GM23338 (cell line): ENCODE data around the gene CUEDC1. TPM values are rescaled to one million over a fixed set of nuclear protein-coding genes. Genes with fewer than 3 reads are reported as not detected.

Experiments used
- ATAC-seq: fragments of 200-7000 bp; cut with Tn5 transposase; 3 replicates; pipeline ENCODE4 v1.9.1; 2020
- DNase-seq: peaks from one replicate; pipeline ENCODE4 v3.0.0-alpha.2; 2015; ENCODE audit warnings: low spot score
- H2AFZ ChIP-seq: fragments of 200-600 bp; sonication (generic); 2 replicates; pipeline ENCODE4 v1.8.0; 2016; ENCODE audit warnings: antibody characterized with exemption, mild to moderate bottlenecking, moderate library complexity
- H3F3A ChIP-seq: fragments of 200-600 bp; sonication (generic); replicated peaks from 2 replicates; pipeline ENCODE4 v1.8.0; 2017; ENCODE audit warnings: antibody characterized with exemption, mixed run types, low read depth
- H3K27ac ChIP-seq: fragments of 200-600 bp; sonication (generic); 2 replicates; pipeline ENCODE4 v1.6.1; 2016; ENCODE audit warnings: low read depth
- H3K27me3 ChIP-seq: fragments of 200-600 bp; sonication (generic); 2 replicates; pipeline ENCODE4 v1.8.0; 2016; ENCODE audit warnings: mild to moderate bottlenecking, mixed run types, moderate library complexity; ENCODE audit not compliant: insufficient read depth
- H3K36me3 ChIP-seq: fragments of 200-600 bp; sonication (generic); 2 replicates; pipeline ENCODE4 v1.8.0; 2016; ENCODE audit warnings: mild to moderate bottlenecking; ENCODE audit not compliant: insufficient read depth
- H3K4me1 ChIP-seq: fragments of 200-600 bp; sonication (generic); 2 replicates; pipeline ENCODE4 v1.8.0; 2016; ENCODE audit warnings: mild to moderate bottlenecking, moderate library complexity; ENCODE audit not compliant: insufficient read depth
- H3K4me2 ChIP-seq: fragments of 200-600 bp; sonication (generic); 2 replicates; pipeline ENCODE4 v1.7.1; 2017; ENCODE audit warnings: mixed run types
- H3K4me3 ChIP-seq: fragments of 200-600 bp; sonication (generic); 2 replicates; pipeline ENCODE4 v1.6.1; 2016; ENCODE audit warnings: mixed run types
- H3K79me2 ChIP-seq: fragments of 200-600 bp; sonication (generic); replicated peaks from 2 replicates; pipeline ENCODE4 v1.8.0; 2017; ENCODE audit warnings: mild to moderate bottlenecking; ENCODE audit not compliant: insufficient read depth
- H3K9me2 ChIP-seq: fragments of 200-600 bp; sonication (generic); 2 replicates; pipeline ENCODE4 v1.8.0; 2017; ENCODE audit not compliant: insufficient read depth
- H4K20me1 ChIP-seq: fragments of 200-600 bp; sonication (generic); replicated peaks from 2 replicates; pipeline ENCODE4 v1.8.0; 2017; ENCODE audit warnings: mild to moderate bottlenecking; ENCODE audit not compliant: insufficient read depth
- H3K27ac Mint-ChIP-seq: 2 replicates; pipeline ENCODE4 v1.8.0; 2020; ENCODE audit warnings: inconsistent platforms, mild to moderate bottlenecking, moderate library complexity, mixed read lengths
- H3K27me3 Mint-ChIP-seq: 3 replicates; pipeline ENCODE4 v1.8.0; 2022; ENCODE audit warnings: low read depth, mild to moderate bottlenecking, moderate library complexity, mixed read lengths, inconsistent platforms; ENCODE audit not compliant: insufficient read depth, poor library complexity
- H3K36me3 Mint-ChIP-seq: 3 replicates; pipeline ENCODE4 v1.8.0; 2021; ENCODE audit warnings: low read depth, mild to moderate bottlenecking, inconsistent platforms, moderate library complexity, mixed read lengths
- H3K4me1 Mint-ChIP-seq: 3 replicates; pipeline ENCODE4 v1.8.0; 2020; ENCODE audit warnings: mild to moderate bottlenecking, inconsistent platforms, mixed read lengths
- H3K4me3 Mint-ChIP-seq: 3 replicates; pipeline ENCODE4 v1.8.0; 2021; ENCODE audit warnings: moderate library complexity, mild to moderate bottlenecking, inconsistent platforms, mixed read lengths
- H3K9me3 Mint-ChIP-seq: 3 replicates; pipeline ENCODE4 v1.8.0; 2020; ENCODE audit warnings: moderate library complexity, mild to moderate bottlenecking, inconsistent platforms, mixed read lengths
- JUNB ChIP-seq: IDR thresholded peaks from one replicate; pipeline ENCODE4 v1.6.1; 2016; ENCODE audit warnings: antibody characterized with exemption; ENCODE audit not compliant: unreplicated experiment
- ZNF331 ChIP-seq: fragments of 250-450 bp; sonication (Bioruptor Pico); IDR thresholded peaks from 2 replicates; pipeline ENCODE4 v1.5.0; 2020; ENCODE audit warnings: low read depth, mild to moderate bottlenecking, moderate library complexity
- polyA plus RNA-seq: library from polyadenylated mRNA; unstranded; fragments of >200 nt; fragmentation: Nextera tagmentation; extraction: Ambion mirVana; gene quantifications from 2 replicates; pipeline ENCODE4 v1.2.1, GENCODE V29; 2016
- total RNA-seq: library from RNA; depleted of rRNA; stranded (reverse); fragments of >200 nt; shearing (Covaris generic); gene quantifications from 2 replicates; pipeline ENCODE4 v1.2.3, GENCODE V29; 2014
- TF ChIP-seq, protein P1 (sequence below): IDR thresholded peaks from one replicate; pipeline ENCODE4 v1.6.1; 2018; ENCODE audit warnings: antibody characterized with exemption; ENCODE audit not compliant: unreplicated experiment
- TF ChIP-seq, protein P2 (sequence below): fragments of 250-450 bp; sonication (Bioruptor Pico); IDR thresholded peaks from 2 replicates; pipeline ENCODE4 v1.5.0; 2020; ENCODE audit warnings: mild to moderate bottlenecking, moderate library complexity
- TF ChIP-seq, protein P3 (sequence below), 2 experiments: fragments of 200-600 bp in 1 of 2; sonication (generic) in 1 of 2; conservative IDR thresholded peaks; 2 replicates each; pipeline versions ENCODE4 v1.5.1 to v1.6.1; 2016 to 2017; ENCODE audit warnings: antibody characterized with exemption in 2 of 2, low read depth in 2 of 2, mild to moderate bottlenecking in 2 of 2, moderate library complexity in 1 of 2

CUEDC1 gene
- total and polyA plus RNA-seq, 2 experiments from 2014 or later, result 3.0 to 7.7 TPM

DNA sequence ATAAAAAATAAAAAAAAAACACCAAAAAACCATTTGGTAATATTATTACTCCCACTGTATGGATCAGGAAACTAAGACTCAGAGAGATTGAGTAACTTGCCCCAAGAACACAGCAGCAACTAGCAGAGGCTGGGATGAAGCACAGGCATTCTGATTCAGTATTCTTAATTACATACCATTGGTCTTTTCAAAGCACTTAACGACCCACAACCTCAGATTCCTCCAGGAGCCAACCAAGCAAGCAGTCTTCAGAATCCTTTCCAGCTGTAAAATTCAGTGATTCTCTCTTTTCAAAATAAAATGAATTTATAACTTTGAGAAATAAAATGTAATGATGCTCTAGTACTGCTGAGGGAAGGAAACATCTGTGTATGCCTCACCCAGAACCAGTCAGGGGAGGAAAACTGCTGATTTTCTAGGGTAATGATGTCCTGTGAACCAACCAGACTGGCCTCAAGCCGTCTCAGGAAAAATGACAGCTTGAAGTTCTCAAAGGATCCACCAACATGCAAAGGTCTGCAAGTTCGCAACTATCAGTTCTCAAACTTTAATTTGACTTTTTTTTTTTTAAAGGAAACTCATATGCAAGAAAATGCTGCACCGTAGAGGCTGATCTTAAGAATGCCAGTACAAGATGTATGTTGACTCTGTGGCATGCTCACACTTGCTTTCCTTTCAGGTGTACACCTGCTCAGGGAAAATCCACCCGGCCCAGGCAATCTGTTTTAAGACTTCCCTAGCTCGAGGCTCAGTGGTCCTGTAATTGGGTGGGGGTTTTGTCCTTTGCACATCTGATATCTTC is 9.0 kb downstream of the CUEDC1 start:
- H3K4me1 Mint-ChIP-seq, result peaks cover 39% of the 10 kb centered on the region
- no peak overlapping the region for H3K4me3 ChIP-seq
- H3K4me3 Mint-ChIP-seq, result no peak overlapping the region
- TF ChIP-seq, protein P1, sequence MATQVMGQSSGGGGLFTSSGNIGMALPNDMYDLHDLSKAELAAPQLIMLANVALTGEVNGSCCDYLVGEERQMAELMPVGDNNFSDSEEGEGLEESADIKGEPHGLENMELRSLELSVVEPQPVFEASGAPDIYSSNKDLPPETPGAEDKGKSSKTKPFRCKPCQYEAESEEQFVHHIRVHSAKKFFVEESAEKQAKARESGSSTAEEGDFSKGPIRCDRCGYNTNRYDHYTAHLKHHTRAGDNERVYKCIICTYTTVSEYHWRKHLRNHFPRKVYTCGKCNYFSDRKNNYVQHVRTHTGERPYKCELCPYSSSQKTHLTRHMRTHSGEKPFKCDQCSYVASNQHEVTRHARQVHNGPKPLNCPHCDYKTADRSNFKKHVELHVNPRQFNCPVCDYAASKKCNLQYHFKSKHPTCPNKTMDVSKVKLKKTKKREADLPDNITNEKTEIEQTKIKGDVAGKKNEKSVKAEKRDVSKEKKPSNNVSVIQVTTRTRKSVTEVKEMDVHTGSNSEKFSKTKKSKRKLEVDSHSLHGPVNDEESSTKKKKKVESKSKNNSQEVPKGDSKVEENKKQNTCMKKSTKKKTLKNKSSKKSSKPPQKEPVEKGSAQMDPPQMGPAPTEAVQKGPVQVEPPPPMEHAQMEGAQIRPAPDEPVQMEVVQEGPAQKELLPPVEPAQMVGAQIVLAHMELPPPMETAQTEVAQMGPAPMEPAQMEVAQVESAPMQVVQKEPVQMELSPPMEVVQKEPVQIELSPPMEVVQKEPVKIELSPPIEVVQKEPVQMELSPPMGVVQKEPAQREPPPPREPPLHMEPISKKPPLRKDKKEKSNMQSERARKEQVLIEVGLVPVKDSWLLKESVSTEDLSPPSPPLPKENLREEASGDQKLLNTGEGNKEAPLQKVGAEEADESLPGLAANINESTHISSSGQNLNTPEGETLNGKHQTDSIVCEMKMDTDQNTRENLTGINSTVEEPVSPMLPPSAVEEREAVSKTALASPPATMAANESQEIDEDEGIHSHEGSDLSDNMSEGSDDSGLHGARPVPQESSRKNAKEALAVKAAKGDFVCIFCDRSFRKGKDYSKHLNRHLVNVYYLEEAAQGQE, result no peak
- TF ChIP-seq, protein P2, sequence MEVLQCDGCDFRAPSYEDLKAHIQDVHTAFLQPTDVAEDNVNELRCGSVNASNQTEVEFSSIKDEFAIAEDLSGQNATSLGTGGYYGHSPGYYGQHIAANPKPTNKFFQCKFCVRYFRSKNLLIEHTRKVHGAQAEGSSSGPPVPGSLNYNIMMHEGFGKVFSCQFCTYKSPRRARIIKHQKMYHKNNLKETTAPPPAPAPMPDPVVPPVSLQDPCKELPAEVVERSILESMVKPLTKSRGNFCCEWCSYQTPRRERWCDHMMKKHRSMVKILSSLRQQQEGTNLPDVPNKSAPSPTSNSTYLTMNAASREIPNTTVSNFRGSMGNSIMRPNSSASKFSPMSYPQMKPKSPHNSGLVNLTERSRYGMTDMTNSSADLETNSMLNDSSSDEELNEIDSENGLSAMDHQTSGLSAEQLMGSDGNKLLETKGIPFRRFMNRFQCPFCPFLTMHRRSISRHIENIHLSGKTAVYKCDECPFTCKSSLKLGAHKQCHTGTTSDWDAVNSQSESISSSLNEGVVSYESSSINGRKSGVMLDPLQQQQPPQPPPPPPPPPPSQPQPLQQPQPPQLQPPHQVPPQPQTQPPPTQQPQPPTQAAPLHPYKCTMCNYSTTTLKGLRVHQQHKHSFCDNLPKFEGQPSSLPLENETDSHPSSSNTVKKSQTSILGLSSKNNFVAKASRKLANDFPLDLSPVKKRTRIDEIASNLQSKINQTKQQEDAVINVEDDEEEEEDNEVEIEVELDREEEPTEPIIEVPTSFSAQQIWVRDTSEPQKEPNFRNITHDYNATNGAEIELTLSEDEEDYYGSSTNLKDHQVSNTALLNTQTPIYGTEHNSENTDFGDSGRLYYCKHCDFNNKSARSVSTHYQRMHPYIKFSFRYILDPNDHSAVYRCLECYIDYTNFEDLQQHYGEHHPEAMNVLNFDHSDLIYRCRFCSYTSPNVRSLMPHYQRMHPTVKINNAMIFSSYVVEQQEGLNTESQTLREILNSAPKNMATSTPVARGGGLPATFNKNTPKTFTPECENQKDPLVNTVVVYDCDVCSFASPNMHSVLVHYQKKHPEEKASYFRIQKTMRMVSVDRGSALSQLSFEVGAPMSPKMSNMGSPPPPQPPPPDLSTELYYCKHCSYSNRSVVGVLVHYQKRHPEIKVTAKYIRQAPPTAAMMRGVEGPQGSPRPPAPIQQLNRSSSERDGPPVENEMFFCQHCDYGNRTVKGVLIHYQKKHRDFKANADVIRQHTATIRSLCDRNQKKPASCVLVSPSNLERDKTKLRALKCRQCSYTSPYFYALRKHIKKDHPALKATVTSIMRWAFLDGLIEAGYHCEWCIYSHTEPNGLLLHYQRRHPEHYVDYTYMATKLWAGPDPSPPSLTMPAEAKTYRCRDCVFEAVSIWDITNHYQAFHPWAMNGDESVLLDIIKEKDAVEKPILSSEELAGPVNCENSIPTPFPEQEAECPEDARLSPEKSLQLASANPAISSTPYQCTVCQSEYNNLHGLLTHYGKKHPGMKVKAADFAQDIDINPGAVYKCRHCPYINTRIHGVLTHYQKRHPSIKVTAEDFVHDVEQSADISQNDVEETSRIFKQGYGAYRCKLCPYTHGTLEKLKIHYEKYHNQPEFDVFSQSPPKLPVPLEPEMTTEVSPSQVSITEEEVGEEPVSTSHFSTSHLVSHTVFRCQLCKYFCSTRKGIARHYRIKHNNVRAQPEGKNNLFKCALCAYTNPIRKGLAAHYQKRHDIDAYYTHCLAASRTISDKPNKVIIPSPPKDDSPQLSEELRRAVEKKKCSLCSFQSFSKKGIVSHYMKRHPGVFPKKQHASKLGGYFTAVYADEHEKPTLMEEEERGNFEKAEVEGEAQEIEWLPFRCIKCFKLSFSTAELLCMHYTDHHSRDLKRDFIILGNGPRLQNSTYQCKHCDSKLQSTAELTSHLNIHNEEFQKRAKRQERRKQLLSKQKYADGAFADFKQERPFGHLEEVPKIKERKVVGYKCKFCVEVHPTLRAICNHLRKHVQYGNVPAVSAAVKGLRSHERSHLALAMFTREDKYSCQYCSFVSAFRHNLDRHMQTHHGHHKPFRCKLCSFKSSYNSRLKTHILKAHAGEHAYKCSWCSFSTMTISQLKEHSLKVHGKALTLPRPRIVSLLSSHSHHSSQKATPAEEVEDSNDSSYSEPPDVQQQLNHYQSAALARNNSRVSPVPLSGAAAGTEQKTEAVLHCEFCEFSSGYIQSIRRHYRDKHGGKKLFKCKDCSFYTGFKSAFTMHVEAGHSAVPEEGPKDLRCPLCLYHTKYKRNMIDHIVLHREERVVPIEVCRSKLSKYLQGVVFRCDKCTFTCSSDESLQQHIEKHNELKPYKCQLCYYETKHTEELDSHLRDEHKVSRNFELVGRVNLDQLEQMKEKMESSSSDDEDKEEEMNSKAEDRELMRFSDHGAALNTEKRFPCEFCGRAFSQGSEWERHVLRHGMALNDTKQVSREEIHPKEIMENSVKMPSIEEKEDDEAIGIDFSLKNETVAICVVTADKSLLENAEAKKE (CRISPR knock-in tag), result no peak
- TF ChIP-seq ZNF331 (CRISPR knock-in tag), result no peak
- TF ChIP-seq, protein P3, sequence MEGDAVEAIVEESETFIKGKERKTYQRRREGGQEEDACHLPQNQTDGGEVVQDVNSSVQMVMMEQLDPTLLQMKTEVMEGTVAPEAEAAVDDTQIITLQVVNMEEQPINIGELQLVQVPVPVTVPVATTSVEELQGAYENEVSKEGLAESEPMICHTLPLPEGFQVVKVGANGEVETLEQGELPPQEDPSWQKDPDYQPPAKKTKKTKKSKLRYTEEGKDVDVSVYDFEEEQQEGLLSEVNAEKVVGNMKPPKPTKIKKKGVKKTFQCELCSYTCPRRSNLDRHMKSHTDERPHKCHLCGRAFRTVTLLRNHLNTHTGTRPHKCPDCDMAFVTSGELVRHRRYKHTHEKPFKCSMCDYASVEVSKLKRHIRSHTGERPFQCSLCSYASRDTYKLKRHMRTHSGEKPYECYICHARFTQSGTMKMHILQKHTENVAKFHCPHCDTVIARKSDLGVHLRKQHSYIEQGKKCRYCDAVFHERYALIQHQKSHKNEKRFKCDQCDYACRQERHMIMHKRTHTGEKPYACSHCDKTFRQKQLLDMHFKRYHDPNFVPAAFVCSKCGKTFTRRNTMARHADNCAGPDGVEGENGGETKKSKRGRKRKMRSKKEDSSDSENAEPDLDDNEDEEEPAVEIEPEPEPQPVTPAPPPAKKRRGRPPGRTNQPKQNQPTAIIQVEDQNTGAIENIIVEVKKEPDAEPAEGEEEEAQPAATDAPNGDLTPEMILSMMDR (conservative IDR thresholded peaks at IDR 0.05; ENCODE audit: low read depth in 2 of 2), result no peak
- no peak for TF ChIP-seq JUNB
- no peaks in the 10 kb centered on the region for H3K9me2 ChIP-seq
- no peaks in the 10 kb centered on the region for H3K36me3 ChIP-seq
- H2AFZ ChIP-seq, result no peak overlapping the region
- H3K27me3 Mint-ChIP-seq, result peaks cover 7% of the 10 kb centered on the region
- ATAC-seq (peak; percentile 35), DNase-seq (peak; percentile 59)
- peaks cover 7% of the 10 kb centered on the region; the same call in 1 of the 2 replicates for H3F3A ChIP-seq
- H3K79me2 ChIP-seq, result no peaks in the 10 kb centered on the region
- no peak overlapping the region for H3K27ac Mint-ChIP-seq
- H3K4me2 ChIP-seq, result peak overlapping the region; percentile 33; the same call in 1 of the 2 replicates
- H4K20me1 ChIP-seq, result no peaks in the 10 kb centered on the region
- no peak overlapping the region for H3K27ac ChIP-seq
- no peaks in the 10 kb centered on the region for H3K36me3 Mint-ChIP-seq
- no peaks in the 10 kb centered on the region for H3K27me3 ChIP-seq
- no peaks in the 10 kb centered on the region for H3K9me3 Mint-ChIP-seq
- peaks cover 22% of the 10 kb centered on the region for H3K4me1 ChIP-seq
